IMR-90 (cell line): ENCODE data around the gene CYP11A1. TPM values are rescaled to one million over a fixed set of nuclear protein-coding genes. Genes with fewer than 3 reads are reported as not detected.

ENCODE experiments used
- ATAC-seq: fragments of 200-7000 bp; cut with Tn5 transposase; 2 replicates; pipeline ENCODE4 v1.9.1; 2020; ENCODE audit warnings: low read depth, mild to moderate bottlenecking, moderate library complexity
- BruUV-seq: library from RNA; stranded (reverse); fragments of 400-500 nt; replicated peaks from 2 replicates; lab custom pipeline; 2021; lab: Mats Ljungman, UMichigan
- CTCF ChIA-PET: fragments of 300-600 bp; formaldehyde crosslinking; extraction: SDS; loops from one replicate; lab custom pipeline; 2021; ENCODE audit warnings: antibody characterized with exemption; lab: Yijun Ruan, JAX
- POLR2A ChIA-PET: fragments of 300-600 bp; sonication (Branson Sonifier 250); formaldehyde crosslinking; loops from one replicate; lab custom pipeline; 2022; ENCODE audit warnings: antibody characterized with exemption; ENCODE audit not compliant: unreplicated experiment; lab: Charles Lee
- DNase-seq: peaks from one replicate; pipeline ENCODE4 v3.0.0; 2013
- H2AFZ ChIP-seq: replicated peaks from 2 replicates; pipeline ENCODE3; 2013; ENCODE audit warnings: low read length, mild to moderate bottlenecking; ENCODE audit not compliant: poor library complexity
- H2AK5ac ChIP-seq: 2 replicates; pipeline ENCODE4 v1.6.1; 2013; ENCODE audit warnings: low read depth, low read length, inconsistent platforms
- H2AK9ac ChIP-seq: replicated peaks from 2 replicates; pipeline ENCODE3; 2013; ENCODE audit warnings: mild to moderate bottlenecking, low read depth, low read length, moderate library complexity; ENCODE audit not compliant: poor library complexity
- H2BK120ac ChIP-seq: 2 replicates; pipeline ENCODE4 v1.6.1; 2013; ENCODE audit warnings: low read depth, low read length, inconsistent platforms
- H2BK15ac ChIP-seq: 3 replicates; pipeline ENCODE4 v1.6.1; 2013; ENCODE audit warnings: low read depth, low read length, inconsistent platforms
- H2BK20ac ChIP-seq: 2 replicates; pipeline ENCODE4 v1.6.1; 2013; ENCODE audit warnings: low read depth, mild to moderate bottlenecking, inconsistent platforms, low read length, moderate library complexity
- H2BK5ac ChIP-seq: 2 replicates; pipeline ENCODE4 v1.6.1; 2013; ENCODE audit warnings: mild to moderate bottlenecking, low read depth, low read length, inconsistent platforms; ENCODE audit not compliant: poor library complexity, severe bottlenecking
- H3K14ac ChIP-seq: replicated peaks from 2 replicates; pipeline ENCODE4 v1.6.1; 2013; ENCODE audit warnings: low read depth, low read length, inconsistent platforms
- H3K18ac ChIP-seq: 2 replicates; pipeline ENCODE4 v1.6.1; 2013; ENCODE audit warnings: low read depth, low read length, control low read depth
- H3K23ac ChIP-seq: 2 replicates; pipeline ENCODE4 v1.6.1; 2013; ENCODE audit warnings: low read depth, low read length, inconsistent platforms
- H3K27ac ChIP-seq: 2 replicates; pipeline ENCODE4 v1.5.1; 2013; ENCODE audit warnings: mild to moderate bottlenecking, control low read depth, low read length; ENCODE audit not compliant: insufficient read depth
- H3K27me3 ChIP-seq: 2 replicates; pipeline ENCODE4 v1.6.1; 2013; ENCODE audit warnings: low read length; ENCODE audit not compliant: control insufficient read depth, insufficient read depth
- H3K36me3 ChIP-seq: 2 replicates; pipeline ENCODE4 v1.6.1; 2013; ENCODE audit warnings: low read length, mixed read lengths; ENCODE audit not compliant: control insufficient read depth, insufficient read depth
- H3K4ac ChIP-seq: 2 replicates; pipeline ENCODE4 v1.6.1; 2013; ENCODE audit warnings: low read depth, low read length, inconsistent platforms
- H3K4me1 ChIP-seq: 2 replicates; pipeline ENCODE4 v1.6.1; 2013; ENCODE audit warnings: low read length, mixed read lengths; ENCODE audit not compliant: control insufficient read depth, insufficient read depth
- H3K4me2 ChIP-seq: 2 replicates; pipeline ENCODE4 v1.6.1; 2013; ENCODE audit warnings: low read depth, mild to moderate bottlenecking, control low read depth, low read length, moderate library complexity
- H3K4me3 ChIP-seq: 2 replicates; pipeline ENCODE4 v1.5.1; 2013; ENCODE audit warnings: low read depth, mild to moderate bottlenecking, control low read depth, low read length, moderate library complexity; ENCODE audit not compliant: insufficient read depth
- H3K56ac ChIP-seq: 2 replicates; pipeline ENCODE4 v1.6.1; 2013; ENCODE audit warnings: low read length, inconsistent platforms; ENCODE audit not compliant: insufficient read depth; ENCODE audit errors: extremely low read depth
- H3K79me1 ChIP-seq, 2 experiments: 2 replicates each; pipeline ENCODE4 v1.6.1; 2013; ENCODE audit warnings: low read length in 2 of 2, inconsistent platforms in 1 of 2, low read depth in 1 of 2
- H3K9ac ChIP-seq: 2 replicates; pipeline ENCODE4 v1.6.1; 2013; ENCODE audit warnings: low read depth, low read length, control low read depth
- H3K9me1 ChIP-seq: 2 replicates; pipeline ENCODE4 v1.6.1; 2013; ENCODE audit warnings: low read length, inconsistent platforms; ENCODE audit not compliant: insufficient read depth
- H3K9me3 ChIP-seq: 2 replicates; pipeline ENCODE4 v1.6.1; 2013; ENCODE audit warnings: low read length; ENCODE audit not compliant: control insufficient read depth, insufficient read depth
- H4K20me1 ChIP-seq: 2 replicates; pipeline ENCODE4 v1.6.1; 2013; ENCODE audit warnings: low read length, inconsistent platforms; ENCODE audit not compliant: insufficient read depth
- H4K5ac ChIP-seq: 2 replicates; pipeline ENCODE4 v1.6.1; 2013; ENCODE audit warnings: mild to moderate bottlenecking, low read depth, low read length, control low read depth
- H4K8ac ChIP-seq, 2 experiments: 2 replicates each; pipeline ENCODE4 v1.6.1; 2013; ENCODE audit warnings: low read depth in 2 of 2, low read length in 2 of 2, control low read depth in 1 of 2, inconsistent platforms in 1 of 2
- H4K91ac ChIP-seq: 2 replicates; pipeline ENCODE4 v1.6.1; 2013; ENCODE audit warnings: low read depth, low read length, inconsistent platforms; ENCODE audit not compliant: insufficient read depth
- BHLHE40 ChIP-seq: fragments of 150-350 bp; IDR thresholded peaks from 2 replicates; pipeline ENCODE4 v1.6.1; 2016; ENCODE audit warnings: mild to moderate bottlenecking, low read depth, low read length
- CEBPB ChIP-seq: IDR thresholded peaks from 2 replicates; pipeline ENCODE4 v1.6.1; 2012; ENCODE audit warnings: low read depth, low read length, improper control_type of control experiment
- CHD1 ChIP-seq: IDR thresholded peaks from 2 replicates; pipeline ENCODE4 v1.6.1; 2012; ENCODE audit warnings: low read depth, low read length, improper control_type of control experiment
- FOS ChIP-seq: fragments of 150-350 bp; IDR thresholded peaks from 2 replicates; pipeline ENCODE4 v1.6.1; 2016; ENCODE audit warnings: low read depth, low read length
- MAFK ChIP-seq: IDR thresholded peaks from 2 replicates; pipeline ENCODE4 v1.6.1; 2012; ENCODE audit warnings: low read depth, low read length, improper control_type of control experiment
- MAZ ChIP-seq: IDR thresholded peaks from 2 replicates; pipeline ENCODE4 v1.6.1; 2012; ENCODE audit warnings: low read depth, mild to moderate bottlenecking, low read length, improper control_type of control experiment, moderate library complexity, borderline replicate concordance
- MXI1 ChIP-seq: IDR thresholded peaks from 2 replicates; pipeline ENCODE4 v1.6.1; 2012; ENCODE audit warnings: low read depth, mild to moderate bottlenecking, low read length, moderate library complexity, borderline replicate concordance
- NFE2L2 ChIP-seq: fragments of 150-350 bp; IDR thresholded peaks from 2 replicates; pipeline ENCODE4 v1.6.1; 2016; ENCODE audit warnings: low read depth, mild to moderate bottlenecking, low read length
- POLR2A ChIP-seq: IDR thresholded peaks from 2 replicates; pipeline ENCODE4 v1.6.1; 2012; ENCODE audit warnings: mild to moderate bottlenecking, low read depth, low read length
- RAD21 ChIP-seq: IDR thresholded peaks from 2 replicates; pipeline ENCODE4 v1.6.1; 2012; ENCODE audit warnings: low read length, improper control_type of control experiment
- RCOR1 ChIP-seq: IDR thresholded peaks from 2 replicates; pipeline ENCODE4 v1.6.1; 2012; ENCODE audit warnings: mild to moderate bottlenecking, low read length, improper control_type of control experiment; ENCODE audit not compliant: insufficient replicate concordance
- RFX5 ChIP-seq: IDR thresholded peaks from 2 replicates; pipeline ENCODE4 v1.8.0; 2012; ENCODE audit warnings: low read depth, mild to moderate bottlenecking, low read length, moderate library complexity
- SMC3 ChIP-seq: fragments of 150-350 bp; IDR thresholded peaks from 2 replicates; pipeline ENCODE4 v1.6.1; 2016; ENCODE audit warnings: low read depth, mild to moderate bottlenecking, antibody characterized with exemption, low read length, moderate library complexity
- WGBS, 2 experiments: methylation state at CpG; one replicate each; pipeline versions ENCODE4 v1.1.5 to v1.1.7; 2013; ENCODE audit warnings: missing lambda C conversion rate in 2 of 2; ENCODE audit not compliant: insufficient read length in 1 of 2; ENCODE audit errors: extremely low coverage in 2 of 2; 5-methylcytosine and 5-hydroxymethylcytosine counted together
- dilution Hi-C: fragments of 300-500 bp; cut with HindIII; formaldehyde crosslinking; loops from one replicate; pipeline ENCODE4 v1.14.3; 2018; ENCODE audit warnings: low sequenced_read_pairs; ENCODE audit not compliant: unreplicated experiment
- in situ Hi-C: fragments of 300-500 bp; cut with MboI; formaldehyde crosslinking; loops from 3 replicates; pipeline ENCODE4 v1.14.3; 2019; ENCODE audit warnings: low sequenced_read_pairs, inconsistent platforms, mixed read lengths
- intact Hi-C: fragments of 100-400 bp; cut with micrococcal nuclease; formaldehyde crosslinking; loops from 2 replicates; pipeline ENCODE4 v1.10.0; 2022
- polyA plus RNA-seq, 3 experiments: library from polyadenylated mRNA; depleted of rRNA; stranded (reverse); fragments of >200 nt; gene quantifications; 2 replicates each; pipeline ENCODE4 v1.2.3, GENCODE V29; 2012; ENCODE audit warnings: low replicate concordance in 1 of 3
- total RNA-seq: library from RNA; depleted of rRNA; stranded (reverse); fragments of >200 nt; gene quantifications from 2 replicates; pipeline ENCODE4 v1.2.3, GENCODE V29; 2012
- TF ChIP-seq, protein P1 (sequence below): fragments of 150-350 bp; IDR thresholded peaks from 2 replicates; pipeline ENCODE4 v1.6.1; 2017; ENCODE audit warnings: mild to moderate bottlenecking, antibody characterized with exemption, low read length, low read depth
- TF ChIP-seq, protein P2 (sequence below): fragments of 150-350 bp; IDR thresholded peaks from 2 replicates; pipeline ENCODE4 v1.6.1; 2016; ENCODE audit warnings: low read depth, mild to moderate bottlenecking, low read length, moderate library complexity, borderline replicate concordance
- TF ChIP-seq, protein P3 (sequence below): conservative IDR thresholded peaks from 2 replicates; pipeline ENCODE4 v1.5.1; 2012; ENCODE audit warnings: mild to moderate bottlenecking, low read depth, low read length, improper control_type of control experiment

CYP11A1 gene
- total and polyA plus RNA-seq, 2 of the 4 experiments (the other 2 are of a cell fraction), result 0.18 to 0.50 TPM

DNA sequence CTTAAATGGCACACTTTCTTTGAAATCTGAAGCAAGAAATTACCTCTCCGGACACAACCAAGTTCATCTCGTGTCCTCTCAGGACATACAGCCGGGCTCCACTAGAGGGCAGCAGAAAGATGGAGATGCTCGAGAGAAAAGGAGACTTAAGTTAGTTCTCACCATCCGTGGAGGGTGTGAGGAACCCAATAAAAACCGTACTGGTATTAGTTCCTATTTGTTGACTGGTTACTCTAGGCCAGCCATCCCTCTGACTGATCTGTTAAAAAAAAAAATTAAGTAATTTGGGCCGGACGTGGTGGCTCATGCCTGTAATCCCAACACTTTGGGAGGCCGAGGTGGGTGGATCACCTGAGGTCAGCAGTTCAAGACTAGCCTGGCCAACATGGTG, 7.9 kb upstream of the CYP11A1 start:
- Histone ChIP-seq H3K23ac (no peak overlapping the region), H2AFZ (peak overlapping the region; percentile 53), H4K91ac (no peak overlapping the region), H3K18ac (no peak overlapping the region), H3K4ac (no peak overlapping the region), H4K8ac (no peak overlapping the region), H2BK5ac (no peak overlapping the region), H3K14ac (no peak overlapping the region), H2BK20ac (no peak overlapping the region), H3K4me3 (no peak overlapping the region), H3K27ac (no peak overlapping the region), H2AK5ac (no peak overlapping the region), H3K9ac (no peak overlapping the region), H3K9me1 (no peaks in the 10 kb centered on the region), H2BK120ac (no peak overlapping the region), H3K79me1 (no peaks in the 10 kb centered on the region), H3K4me2 (0 out of 2 replicates have a peak overlapping the region, but pooled peaks have one; percentile 51), H4K20me1 (no peaks in the 10 kb centered on the region; the same call in 1 of the 2 replicates), H3K27me3 (peaks cover 21% of the 10 kb centered on the region), H2AK9ac (no peak overlapping the region), H3K56ac (no peak overlapping the region), H3K36me3 (no peaks in the 10 kb centered on the region), H2BK15ac (no peak overlapping the region), H3K9me3 (no peaks in the 10 kb centered on the region), H3K4me1 (peaks cover 4% of the 10 kb centered on the region; the same call in 1 of the 2 replicates), H4K5ac (no peak overlapping the region)
- ATAC-seq, result peak; percentile 32; the same call in 1 of the 2 replicates
- no peak for TF ChIP-seq RCOR1
- TF ChIP-seq, protein P1, sequence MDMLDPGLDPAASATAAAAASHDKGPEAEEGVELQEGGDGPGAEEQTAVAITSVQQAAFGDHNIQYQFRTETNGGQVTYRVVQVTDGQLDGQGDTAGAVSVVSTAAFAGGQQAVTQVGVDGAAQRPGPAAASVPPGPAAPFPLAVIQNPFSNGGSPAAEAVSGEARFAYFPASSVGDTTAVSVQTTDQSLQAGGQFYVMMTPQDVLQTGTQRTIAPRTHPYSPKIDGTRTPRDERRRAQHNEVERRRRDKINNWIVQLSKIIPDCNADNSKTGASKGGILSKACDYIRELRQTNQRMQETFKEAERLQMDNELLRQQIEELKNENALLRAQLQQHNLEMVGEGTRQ, result no peak
- no peak for TF ChIP-seq RFX5
- TF ChIP-seq CEBPB, result no peak
- no peak for TF ChIP-seq MXI1
- TF ChIP-seq SMC3, result peak; percentile 75
- TF ChIP-seq POLR2A, result no peak
- TF ChIP-seq MAFK, result no peak
- TF ChIP-seq CHD1, result no peak
- no peak for TF ChIP-seq BHLHE40
- peak; percentile 81 for TF ChIP-seq RAD21
- TF ChIP-seq NFE2L2, result no peak
- TF ChIP-seq, protein P2, sequence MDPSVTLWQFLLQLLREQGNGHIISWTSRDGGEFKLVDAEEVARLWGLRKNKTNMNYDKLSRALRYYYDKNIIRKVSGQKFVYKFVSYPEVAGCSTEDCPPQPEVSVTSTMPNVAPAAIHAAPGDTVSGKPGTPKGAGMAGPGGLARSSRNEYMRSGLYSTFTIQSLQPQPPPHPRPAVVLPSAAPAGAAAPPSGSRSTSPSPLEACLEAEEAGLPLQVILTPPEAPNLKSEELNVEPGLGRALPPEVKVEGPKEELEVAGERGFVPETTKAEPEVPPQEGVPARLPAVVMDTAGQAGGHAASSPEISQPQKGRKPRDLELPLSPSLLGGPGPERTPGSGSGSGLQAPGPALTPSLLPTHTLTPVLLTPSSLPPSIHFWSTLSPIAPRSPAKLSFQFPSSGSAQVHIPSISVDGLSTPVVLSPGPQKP, result no peak
- TF ChIP-seq, protein P3, sequence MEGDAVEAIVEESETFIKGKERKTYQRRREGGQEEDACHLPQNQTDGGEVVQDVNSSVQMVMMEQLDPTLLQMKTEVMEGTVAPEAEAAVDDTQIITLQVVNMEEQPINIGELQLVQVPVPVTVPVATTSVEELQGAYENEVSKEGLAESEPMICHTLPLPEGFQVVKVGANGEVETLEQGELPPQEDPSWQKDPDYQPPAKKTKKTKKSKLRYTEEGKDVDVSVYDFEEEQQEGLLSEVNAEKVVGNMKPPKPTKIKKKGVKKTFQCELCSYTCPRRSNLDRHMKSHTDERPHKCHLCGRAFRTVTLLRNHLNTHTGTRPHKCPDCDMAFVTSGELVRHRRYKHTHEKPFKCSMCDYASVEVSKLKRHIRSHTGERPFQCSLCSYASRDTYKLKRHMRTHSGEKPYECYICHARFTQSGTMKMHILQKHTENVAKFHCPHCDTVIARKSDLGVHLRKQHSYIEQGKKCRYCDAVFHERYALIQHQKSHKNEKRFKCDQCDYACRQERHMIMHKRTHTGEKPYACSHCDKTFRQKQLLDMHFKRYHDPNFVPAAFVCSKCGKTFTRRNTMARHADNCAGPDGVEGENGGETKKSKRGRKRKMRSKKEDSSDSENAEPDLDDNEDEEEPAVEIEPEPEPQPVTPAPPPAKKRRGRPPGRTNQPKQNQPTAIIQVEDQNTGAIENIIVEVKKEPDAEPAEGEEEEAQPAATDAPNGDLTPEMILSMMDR, result peak; percentile 85
- no peak for TF ChIP-seq MAZ
- no peak for TF ChIP-seq FOS
- intact Hi-C loops, result loop anchor here (1.0 to 10.0 kb wide), 3 partner anchors 64 to 580 kb away; partner anchors contain the start of gene RPP25
- WGBS, 2 experiments, result 0% methylated on average over 1 of the region's 9 CpGs; no CpG with 5 or more reads in 1 of the 2 experiments
- peak; percentile 77 for DNase-seq
- dilution Hi-C loops, result no loop called here
- no TSS peak for BruUV-seq
- ChIA-PET POLR2A (no interaction called here), CTCF (interaction anchor here (0.8 kb wide), 1 partner anchor 64 kb away, joined by 3 read pairs; no protein-coding TSS in a partner anchor)
- in situ Hi-C loops, result loop anchor here (10.0 kb wide), 1 partner anchor 400 kb away; no protein-coding TSS in a partner anchor
